T47D (cell line): ENCODE data around the gene RCBTB1.

Source experiments
- DNase-seq, 2 experiments: peaks; one replicate each; pipeline versions ENCODE4 v3.0.0 to v3.0.0-alpha.2; 2011 to 2012; ENCODE audit warnings: low read depth in 1 of 2, low spot score in 1 of 2
- JUND ChIP-seq: IDR thresholded peaks from 2 replicates; pipeline ENCODE4 v1.6.1; 2012; ENCODE audit warnings: low read depth
- in situ Hi-C: cut with HindIII; loops from 2 replicates; pipeline ENCODE4 v1.10.0; 2016; ENCODE audit warnings: low sequenced_read_pairs, low pct_unique_long_range_greater_than_20kb

RCBTB1 gene

DNA sequence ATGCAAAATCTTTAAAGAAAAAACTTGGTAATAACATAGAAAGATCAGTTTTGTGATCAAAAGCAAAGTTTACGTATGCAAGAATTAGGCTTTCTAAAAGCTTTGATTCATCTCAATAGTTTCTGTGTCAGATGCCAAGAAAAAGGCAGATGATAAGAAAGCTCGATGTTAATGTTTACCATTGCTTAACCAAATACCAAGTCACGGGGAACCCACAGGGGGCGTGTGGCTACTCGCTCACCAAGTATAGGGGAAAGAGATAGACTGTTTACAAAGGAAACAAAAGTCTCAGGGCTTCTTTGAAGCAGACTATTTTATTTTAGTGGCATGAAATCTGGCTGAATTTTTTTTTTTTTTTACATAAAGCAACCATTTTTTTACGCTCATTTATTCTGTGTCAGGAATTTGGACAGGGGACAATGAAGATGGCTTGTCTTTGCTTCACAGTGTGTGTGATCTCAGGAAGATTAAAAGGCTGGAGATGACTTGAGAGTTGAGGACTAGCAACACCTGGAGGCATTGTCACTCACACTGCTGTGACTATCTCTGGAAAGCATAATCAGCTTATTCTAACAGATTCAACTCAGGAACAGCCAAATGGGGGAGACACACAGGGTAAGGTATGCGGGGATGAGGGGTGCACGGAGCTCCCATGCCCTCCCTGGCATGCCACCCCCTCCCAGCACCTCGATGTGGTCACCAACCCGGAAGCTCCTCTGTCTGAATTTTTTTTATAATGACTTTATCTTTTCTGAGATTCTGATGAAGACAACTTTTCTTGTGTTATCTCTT is 24.9 kb downstream of the RCBTB1 start:
- no peak for TF ChIP-seq JUND
- in situ Hi-C loops, result no loop called here
- no peak for DNase-seq

DNA sequence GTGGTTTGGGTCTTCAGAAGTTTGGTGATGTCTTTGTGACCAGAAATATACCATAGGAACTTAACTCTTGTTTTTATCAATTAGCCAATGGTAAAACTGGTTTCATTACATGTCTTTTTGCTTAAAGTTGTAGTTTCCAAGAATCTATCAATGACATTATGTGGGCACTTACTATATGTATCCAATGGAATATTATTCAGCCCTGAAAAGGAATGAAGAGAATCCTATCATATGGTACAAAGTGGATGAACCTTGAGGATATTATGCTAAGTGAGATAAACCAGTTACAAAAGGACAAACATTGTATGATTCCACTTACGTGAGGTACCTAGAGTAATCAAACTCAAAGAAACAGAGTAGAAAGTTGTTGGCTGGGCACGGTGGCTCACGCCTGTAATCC is 26.4 kb downstream of the RCBTB1 start:
- in situ Hi-C loops, result no loop called here
- no peak for DNase-seq
- no peak for TF ChIP-seq JUND

DNA sequence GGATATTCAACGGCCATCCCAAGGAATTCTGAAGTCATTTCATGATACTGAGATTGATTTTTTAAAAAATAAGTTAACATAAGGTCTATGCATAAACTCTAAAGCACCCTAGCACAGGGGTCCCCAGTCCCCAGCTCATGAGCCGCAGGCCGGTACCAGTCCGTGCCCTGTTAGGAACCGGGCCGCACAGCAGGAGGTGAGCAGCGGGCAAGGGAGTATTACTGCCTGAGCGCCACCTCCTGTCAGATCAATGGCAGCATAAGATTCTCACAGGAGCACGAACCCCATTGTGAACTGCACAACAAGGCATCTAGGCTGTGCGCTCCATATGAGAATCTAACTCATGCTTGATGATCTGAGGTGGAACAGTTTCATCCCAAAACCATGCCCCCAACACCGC is 31.0 kb downstream of the RCBTB1 start:
- in situ Hi-C loops, result no loop called here
- TF ChIP-seq JUND, result no peak

DNA sequence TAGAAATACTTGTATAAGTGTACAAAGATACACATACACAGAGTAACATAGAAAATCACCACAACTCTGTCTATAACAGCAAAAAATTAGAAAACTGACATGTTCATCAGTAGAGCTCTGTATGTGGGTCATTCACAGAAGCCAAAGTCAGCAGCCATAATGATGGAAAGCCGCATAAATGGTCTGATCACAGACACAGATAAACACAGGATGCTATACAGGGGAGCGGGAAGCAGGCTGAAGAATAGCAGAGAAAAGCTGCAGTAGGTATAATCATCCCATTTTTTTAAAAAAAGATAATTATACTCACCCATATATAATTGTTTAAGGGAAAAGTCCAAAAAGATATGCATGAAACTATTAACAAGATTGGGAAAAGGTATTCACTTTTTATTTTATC is 31.5 kb downstream of the RCBTB1 start:
- TF ChIP-seq JUND, result no peak
- DNase-seq, result no peak
- in situ Hi-C loops, result no loop called here

More for the DNA sequence above, 31.0 kb downstream of the RCBTB1 start:
- no peak for DNase-seq

DNA sequence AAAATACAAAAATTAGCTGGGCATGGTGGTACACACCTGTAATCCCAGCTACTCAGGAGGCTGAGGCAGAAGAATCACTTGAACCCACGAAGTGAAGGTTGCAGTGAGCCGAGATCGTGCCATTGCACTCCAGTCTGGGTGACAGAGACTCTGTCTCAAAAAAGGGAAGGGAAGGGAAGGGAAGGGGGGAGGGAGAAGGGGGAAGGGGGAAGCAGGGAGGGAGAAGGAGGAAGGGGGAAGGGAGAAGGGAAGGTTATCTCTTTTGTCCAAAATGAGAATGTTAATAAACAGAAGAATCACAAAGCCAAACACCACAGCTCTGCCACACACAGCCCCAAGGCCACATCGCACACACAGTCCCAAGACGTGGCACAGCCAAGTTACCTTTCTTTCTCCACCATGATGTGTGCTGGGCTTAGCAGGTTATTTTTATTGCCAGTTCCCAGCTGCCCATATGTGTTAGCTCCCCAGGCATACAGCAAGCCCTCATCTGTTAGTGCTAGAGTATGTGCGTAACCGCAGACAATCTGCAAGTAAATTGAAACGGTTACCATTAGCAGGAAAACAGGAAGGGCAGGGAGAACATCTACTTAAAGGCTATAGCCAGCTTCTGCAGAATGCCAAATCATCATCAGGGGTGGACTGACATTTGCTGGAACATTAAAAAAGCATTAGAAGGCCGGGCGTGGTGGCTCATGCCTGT is 34.3 kb downstream of the RCBTB1 start:
- DNase-seq, result no peak
- in situ Hi-C loops, result no loop called here
- no peak for TF ChIP-seq JUND

DNA sequence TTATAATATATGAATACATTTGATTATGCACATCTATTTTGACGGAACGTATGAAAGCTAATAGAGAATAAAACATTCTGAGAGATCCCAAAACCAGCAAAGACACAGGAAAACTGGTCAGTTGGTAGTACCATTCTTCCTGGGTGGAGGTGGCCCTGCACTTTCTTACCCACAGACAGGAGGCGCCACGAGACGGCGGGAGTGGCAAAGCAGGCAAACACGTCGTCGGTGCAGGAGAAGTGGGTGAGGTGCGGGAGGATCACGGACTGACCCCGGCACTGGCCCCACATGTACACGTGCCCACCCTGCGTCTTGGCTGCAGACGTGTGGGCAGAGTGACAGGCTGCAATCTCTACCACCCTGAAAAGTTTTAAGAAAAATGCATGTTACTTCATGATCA is 36.1 kb downstream of the RCBTB1 start:
- no peak for DNase-seq
- in situ Hi-C loops, result no loop called here
- no peak for TF ChIP-seq JUND

DNA sequence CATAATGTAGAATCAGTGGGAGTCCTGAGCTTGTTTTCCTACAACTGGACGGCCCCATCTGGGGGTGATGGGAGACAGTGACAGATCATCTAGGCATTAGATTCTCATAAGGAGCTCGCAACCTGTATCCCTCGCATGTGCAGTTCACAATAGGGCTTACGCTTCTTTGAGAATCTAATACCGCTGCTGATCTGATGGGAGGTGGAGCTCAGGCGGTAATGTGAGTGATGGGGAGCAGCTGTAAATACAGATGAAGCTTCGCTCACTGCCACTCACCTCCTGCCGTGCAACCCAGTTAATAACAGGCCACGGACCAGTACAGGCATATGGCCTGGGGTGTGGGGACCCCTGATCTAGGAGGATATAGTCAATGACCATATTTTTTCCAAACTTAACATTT is 38.8 kb downstream of the RCBTB1 start:
- no peak for TF ChIP-seq JUND
- DNase-seq, result no peak
- in situ Hi-C loops, result no loop called here

DNA sequence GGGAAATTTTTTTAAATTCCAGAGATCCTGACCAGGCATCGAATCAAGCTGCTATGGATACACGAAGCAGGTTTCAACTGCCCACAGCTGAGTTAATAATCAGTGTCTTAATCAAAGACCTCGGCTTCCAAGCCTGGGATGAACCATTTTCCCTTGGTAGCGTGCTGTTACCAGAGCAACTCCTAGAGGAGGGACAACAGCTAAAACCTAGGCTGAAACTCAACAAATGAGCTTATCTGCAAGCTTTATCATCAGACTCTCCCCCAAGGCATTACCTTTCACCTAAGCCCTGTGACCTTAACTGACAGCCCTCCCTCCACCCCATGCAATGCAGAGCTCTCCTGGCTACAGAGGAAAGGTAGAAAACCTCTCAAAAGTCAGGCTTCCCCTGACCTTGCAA is 39.7 kb downstream of the RCBTB1 start:
- DNase-seq, result no peak
- no peak for TF ChIP-seq JUND
- in situ Hi-C loops, result no loop called here

DNA sequence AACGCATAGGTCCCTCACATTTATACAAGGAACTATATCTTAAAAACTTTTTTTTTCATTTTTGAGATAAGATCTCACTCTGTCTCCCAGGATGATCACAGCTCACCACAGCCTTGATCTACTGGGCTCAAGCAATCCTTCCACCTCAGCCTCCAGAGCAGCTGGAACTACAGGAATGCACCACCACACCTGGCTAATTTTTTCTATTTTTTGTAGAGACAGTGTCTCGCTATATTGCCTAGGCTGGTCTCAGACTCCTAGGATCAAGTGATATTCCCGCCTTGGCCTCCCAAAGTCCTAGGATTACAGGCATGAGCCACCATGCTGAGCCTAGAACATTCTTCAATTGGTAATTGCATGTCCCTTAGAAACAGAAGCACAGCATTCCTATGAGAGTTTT is 41.7 kb downstream of the RCBTB1 start:
- DNase-seq, result no peak
- TF ChIP-seq JUND, result no peak
- in situ Hi-C loops, result no loop called here

DNA sequence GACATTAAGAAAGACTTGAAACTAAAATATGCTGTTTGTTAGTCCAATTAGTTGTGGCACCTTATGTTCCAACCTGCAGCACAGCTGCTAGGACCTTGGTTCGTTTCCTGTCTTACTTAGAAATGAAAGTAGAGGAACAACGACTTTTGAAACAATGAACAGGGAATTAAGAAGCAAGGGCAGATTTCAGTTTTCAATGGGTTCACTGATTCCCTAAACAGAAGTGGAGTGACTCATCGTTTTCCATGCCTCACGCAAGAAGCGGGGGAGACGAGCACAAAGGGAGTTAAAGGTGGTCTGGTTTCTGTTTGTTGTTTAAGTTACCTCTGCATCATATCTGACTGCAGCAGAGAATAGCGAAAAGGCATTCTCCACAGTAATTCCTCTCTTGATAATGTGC is 44.8 kb downstream of the RCBTB1 start:
- in situ Hi-C loops, result no loop called here
- TF ChIP-seq JUND, result no peak
- DNase-seq, result no peak

DNA sequence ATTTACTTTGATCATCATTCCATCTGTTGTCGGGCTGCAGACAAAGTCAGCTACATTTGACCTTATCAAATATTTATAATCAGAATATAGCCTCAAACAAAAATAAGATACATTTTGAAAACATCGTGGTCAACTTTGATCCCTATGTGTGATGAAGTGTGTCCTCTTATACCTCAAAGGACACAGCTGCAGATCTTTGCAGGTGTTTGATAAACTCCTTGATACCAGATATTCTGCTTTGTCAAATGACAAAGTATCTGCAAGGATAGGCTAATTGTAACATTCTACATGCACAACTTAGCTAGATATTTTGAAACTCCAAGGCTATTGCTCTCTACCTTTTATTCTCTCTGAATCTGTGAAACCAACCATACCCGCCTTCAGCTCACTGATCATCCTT is 45.6 kb downstream of the RCBTB1 start:
- TF ChIP-seq JUND, result no peak
- in situ Hi-C loops, result no loop called here
- no peak for DNase-seq

DNA sequence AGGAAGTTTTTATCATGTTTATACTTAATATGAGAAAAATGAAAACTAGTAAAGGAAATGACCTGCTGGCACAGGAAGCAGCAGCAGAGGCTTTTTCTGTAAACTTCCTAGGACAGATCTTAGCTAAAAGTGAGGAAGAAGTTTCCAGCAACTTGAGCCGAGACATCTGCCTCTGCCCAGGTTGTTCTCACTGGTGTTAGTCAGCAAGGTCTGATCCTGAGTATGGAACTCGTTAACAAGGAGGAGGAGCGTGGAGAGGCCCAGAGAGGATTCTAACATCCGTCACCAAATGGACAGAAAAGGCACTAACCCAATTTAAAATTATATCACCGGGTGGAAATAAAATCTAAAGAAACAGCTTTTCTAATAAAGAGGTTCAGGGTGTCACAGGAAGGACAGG is 46.0 kb downstream of the RCBTB1 start:
- in situ Hi-C loops, result no loop called here
- DNase-seq, result no peak
- TF ChIP-seq JUND, result no peak

DNA sequence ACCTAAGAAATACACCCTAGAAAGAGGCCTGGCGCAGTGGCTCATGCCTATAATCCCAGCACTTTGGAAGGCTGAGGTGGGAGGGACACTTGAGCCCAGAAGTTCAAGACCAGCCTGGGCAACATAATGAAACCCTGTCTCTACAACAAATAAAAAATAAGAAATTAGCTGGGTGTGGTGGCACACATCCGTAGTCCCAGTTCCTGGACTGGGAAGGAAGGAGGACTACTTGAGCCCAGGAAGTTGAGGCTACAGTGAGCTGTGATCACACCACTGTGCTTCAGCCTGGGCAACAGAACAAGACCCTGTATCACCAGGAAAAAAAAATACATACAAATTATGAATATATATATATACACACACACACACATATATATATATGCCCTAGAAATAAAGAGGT is 47.0 kb downstream of the RCBTB1 start:
- no peak for TF ChIP-seq JUND
- in situ Hi-C loops, result no loop called here
- no peak for DNase-seq
